HG03571 (cell line): ENCODE measurements around the gene SLC38A4.
"Not testable (repeated sequence)": the region's sequence is repeated elsewhere in the genome, so short reads cannot be mapped to it uniquely, and the experiment has no call there.

Experiments
- ATAC-seq: cut with Tn5 transposase; IDR thresholded peaks from one replicate; pipeline ENCODE4 v1.9.1; 2021; ENCODE audit not compliant: unreplicated experiment

SLC38A4 gene

GRCh38 chr12:46825591-46826414 lies at the start of gene SLC38A4:
TSS of gene SLC38A4 (minus strand) at chr12:46825997. CDS start at chr12:46793071, 32,926 bp downstream.
- no peak for ATAC-seq

GRCh38 chr12:46875095-46875494 lies 49.3 kb upstream of the SLC38A4 start:
- no peak for ATAC-seq

- ATAC-seq: no peak
Observed at GRCh38 chr12:46874642-46875041, 48.8 kb upstream of the SLC38A4 start.

GRCh38 chr12:46872135-46872534 lies 46.3 kb upstream of the SLC38A4 start:
- no peak for ATAC-seq

- ATAC-seq: no peak
Observed at GRCh38 chr12:46865311-46865710, 39.5 kb upstream of the SLC38A4 start.

GRCh38 chr12:46858368-46858767 lies 32.6 kb upstream of the SLC38A4 start:
- ATAC-seq: no peak

- ATAC-seq: no peak
Observed at GRCh38 chr12:46857486-46857885, 31.7 kb upstream of the SLC38A4 start.

- no peak for ATAC-seq
Observed at GRCh38 chr12:46855760-46856159, 30.0 kb upstream of the SLC38A4 start.

- not testable (repeated sequence) for ATAC-seq
Observed at GRCh38 chr12:46854188-46854587, 28.4 kb upstream of the SLC38A4 start.

- ATAC-seq: not testable (repeated sequence)
Observed at GRCh38 chr12:46848792-46849191, 23.0 kb upstream of the SLC38A4 start.

GRCh38 chr12:46847001-46847400 lies 21.2 kb upstream of the SLC38A4 start:
- no peak for ATAC-seq

- no peak for ATAC-seq
Observed at GRCh38 chr12:46843811-46844210, 18.0 kb upstream of the SLC38A4 start.

GRCh38 chr12:46841891-46842290 lies 16.1 kb upstream of the SLC38A4 start:
- no peak for ATAC-seq

- no peak for ATAC-seq
Observed at GRCh38 chr12:46839964-46840363, 14.2 kb upstream of the SLC38A4 start.

GRCh38 chr12:46839232-46839631 lies 13.4 kb upstream of the SLC38A4 start:
- ATAC-seq: no peak

- ATAC-seq: no peak
Observed at GRCh38 chr12:46835785-46836184, 10.0 kb upstream of the SLC38A4 start.

- no peak for ATAC-seq
Observed at GRCh38 chr12:46832130-46832704, 6.4 kb upstream of the SLC38A4 start.

- no peak for ATAC-seq
Observed at GRCh38 chr12:46831335-46832129, 5.7 kb upstream of the SLC38A4 start.

GRCh38 chr12:46830731-46831334 lies 5.0 kb upstream of the SLC38A4 start:
- ATAC-seq: no peak

GRCh38 chr12:46824709-46825108 lies 1.1 kb downstream of the SLC38A4 start:
- ATAC-seq: no peak

- no peak for ATAC-seq
Observed at GRCh38 chr12:46818642-46819041, 7.2 kb downstream of the SLC38A4 start.
